ENCODE data around the gene MRM1. TPM values are rescaled to one million over a fixed set of nuclear protein-coding genes. Genes with fewer than 3 reads are reported as not detected.

The MRM1 gene
- total RNA-seq, 4 donors from 2014 or later, result 8.8 to 13.9 (median 10.8) TPM

DNA sequence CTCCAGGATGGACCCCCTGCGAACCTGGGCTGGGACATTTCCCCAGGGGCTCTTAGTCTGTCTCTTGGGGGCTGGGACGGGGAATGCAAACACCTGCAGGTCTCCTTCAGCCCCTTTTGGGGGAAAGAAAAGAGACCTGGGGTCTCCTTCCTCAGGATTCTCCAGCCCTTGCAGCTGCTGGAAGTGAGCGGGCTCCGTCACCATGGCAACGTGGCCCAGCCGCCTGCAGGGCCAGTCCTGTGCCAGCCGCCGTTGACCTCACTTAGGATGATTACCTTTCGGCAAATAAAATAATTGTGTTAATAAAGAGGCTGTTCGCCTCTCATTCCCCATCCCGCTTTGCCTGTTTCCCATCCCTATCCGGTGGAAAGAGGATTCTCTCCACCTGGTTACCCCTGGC, 25.7 kb downstream of the MRM1 start:
- in situ Hi-C loops (cut with MboI; ENCODE audit: low sequenced_read_pairs in 4 of 4), result loop anchor here in 3 of 4 donors (5.0 to 25.0 kb wide), 4 partner anchors 310 to 610 kb away; partner anchors contain the start of genes AATF (in 1 of the 3) and LHX1 (in 1 of the 3)
- intact Hi-C loops (cut with DNase I; ENCODE audit: low total_unique reads), result loop anchor here (5.0 kb wide), 1 partner anchor 770 kb away; no protein-coding TSS in a partner anchor

DNA sequence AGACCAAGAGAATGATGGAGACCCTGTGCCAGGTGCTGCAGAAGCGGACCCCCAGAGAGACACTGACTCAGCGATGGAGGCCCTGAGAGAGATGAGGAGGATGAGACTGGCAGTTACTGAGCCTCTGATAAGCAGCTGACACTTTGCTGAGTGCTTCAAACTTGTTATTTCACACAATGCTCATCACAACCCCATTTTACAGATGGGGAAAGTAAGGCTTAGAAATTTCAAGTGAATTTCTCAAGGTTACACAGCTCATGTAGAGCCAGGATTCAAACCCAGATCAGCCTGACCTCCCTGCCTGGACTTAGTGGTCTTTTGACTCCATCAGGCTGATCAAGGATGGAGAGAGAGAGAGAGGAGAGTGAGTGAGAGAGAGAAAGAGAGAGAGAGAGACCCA, 27.2 kb downstream of the MRM1 start:
- in situ Hi-C loops (cut with MboI; ENCODE audit: low sequenced_read_pairs in 4 of 4), result loop anchor here in 3 of 4 donors (5.0 to 25.0 kb wide), 4 partner anchors 309 to 609 kb away; partner anchors contain the start of genes AATF (in 1 of the 3) and LHX1 (in 1 of the 3)
- H3K27me3 ChIP-seq, result peaks cover 0 to 5% (median 0%) of the 10 kb centered on the region in 3 donors
- peaks cover 0 to 2% of the 10 kb centered on the region in 2 donors for H3K4me1 ChIP-seq

More for the DNA sequence above, 25.7 kb downstream of the MRM1 start:
- H3K27ac ChIP-seq, result no peak overlapping the region
- no peak overlapping the region for H3K4me3 ChIP-seq
- peaks cover 0 to 2% of the 10 kb centered on the region in 2 donors for H3K4me1 ChIP-seq
- H3K27me3 ChIP-seq, result peaks cover 0 to 2% (median 0%) of the 10 kb centered on the region in 3 donors
- DNase-seq (no peak), ATAC-seq (no peak)
- H3K9me3 ChIP-seq, result no peaks in the 10 kb centered on the region
- no peaks in the 10 kb centered on the region for H3K36me3 ChIP-seq
- TF ChIP-seq, protein P1, sequence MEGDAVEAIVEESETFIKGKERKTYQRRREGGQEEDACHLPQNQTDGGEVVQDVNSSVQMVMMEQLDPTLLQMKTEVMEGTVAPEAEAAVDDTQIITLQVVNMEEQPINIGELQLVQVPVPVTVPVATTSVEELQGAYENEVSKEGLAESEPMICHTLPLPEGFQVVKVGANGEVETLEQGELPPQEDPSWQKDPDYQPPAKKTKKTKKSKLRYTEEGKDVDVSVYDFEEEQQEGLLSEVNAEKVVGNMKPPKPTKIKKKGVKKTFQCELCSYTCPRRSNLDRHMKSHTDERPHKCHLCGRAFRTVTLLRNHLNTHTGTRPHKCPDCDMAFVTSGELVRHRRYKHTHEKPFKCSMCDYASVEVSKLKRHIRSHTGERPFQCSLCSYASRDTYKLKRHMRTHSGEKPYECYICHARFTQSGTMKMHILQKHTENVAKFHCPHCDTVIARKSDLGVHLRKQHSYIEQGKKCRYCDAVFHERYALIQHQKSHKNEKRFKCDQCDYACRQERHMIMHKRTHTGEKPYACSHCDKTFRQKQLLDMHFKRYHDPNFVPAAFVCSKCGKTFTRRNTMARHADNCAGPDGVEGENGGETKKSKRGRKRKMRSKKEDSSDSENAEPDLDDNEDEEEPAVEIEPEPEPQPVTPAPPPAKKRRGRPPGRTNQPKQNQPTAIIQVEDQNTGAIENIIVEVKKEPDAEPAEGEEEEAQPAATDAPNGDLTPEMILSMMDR (IDR thresholded peaks at IDR 0.05 in 4 of 5, conservative IDR thresholded peaks at IDR 0.05 in 1 of 5), result no peak
- TF ChIP-seq POLR2A (IDR thresholded peaks at IDR 0.05), result no peak

DNA sequence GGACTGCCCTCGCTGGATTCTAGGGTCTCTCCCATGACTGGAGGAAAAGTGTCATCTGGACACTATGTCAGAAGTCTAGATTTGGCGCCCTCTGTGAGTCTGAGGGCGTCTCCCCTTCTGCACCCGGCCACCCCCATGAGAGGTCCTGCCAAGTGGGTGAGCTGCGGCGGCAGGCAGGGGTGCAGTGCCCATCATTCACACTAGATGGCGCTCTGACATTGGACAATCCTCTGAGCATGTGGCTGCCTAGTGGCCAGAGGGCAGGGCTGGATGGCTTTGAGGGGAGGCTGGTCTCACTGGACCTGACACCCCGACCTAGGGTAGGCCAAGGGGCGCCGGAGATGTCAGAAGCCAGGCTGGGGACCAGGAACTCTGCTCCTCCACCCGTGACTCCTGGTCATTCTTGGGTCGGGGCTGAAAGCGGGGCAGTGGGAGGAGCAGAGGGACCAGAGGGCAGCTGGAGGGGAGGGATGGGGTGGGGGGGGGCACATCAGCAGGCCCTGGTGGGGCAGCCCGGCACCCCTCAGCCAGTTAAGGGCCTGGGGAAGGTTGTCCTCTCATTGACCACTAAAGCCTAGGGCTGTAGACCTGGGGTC, 28.0 kb downstream of the MRM1 start:
- TF ChIP-seq POLR2A (IDR thresholded peaks at IDR 0.05), result no peak
- TF ChIP-seq, protein P1 (IDR thresholded peaks at IDR 0.05 in 4 of 5, conservative IDR thresholded peaks at IDR 0.05 in 1 of 5), result peak; percentile 86 to 98 (median 92)
- peak; percentile 85 to 87 for ATAC-seq
- Histone ChIP-seq H3K27me3 (peaks cover 0 to 8% (median 0%) of the 10 kb centered on the region in 3 donors), H3K9me3 (no peaks in the 10 kb centered on the region), H3K36me3 (no peaks in the 10 kb centered on the region), H3K4me1 (peaks cover 0 to 2% of the 10 kb centered on the region in 2 donors), H3K4me3 (no peak overlapping the region), H3K27ac (no peak overlapping the region)
- peak; percentile 41 to 60 for DNase-seq
- intact Hi-C loops (cut with DNase I; ENCODE audit: low total_unique reads), result loop anchor here (2.0 to 5.0 kb wide), 2 partner anchors 417 to 768 kb away; no protein-coding TSS in a partner anchor
- in situ Hi-C loops (cut with MboI; ENCODE audit: low sequenced_read_pairs in 4 of 4), result loop anchor here in 3 of 4 donors (5.0 to 25.0 kb wide), 4 partner anchors 308 to 608 kb away; partner anchors contain the start of genes AATF (in 1 of the 3) and LHX1 (in 1 of the 3)

More for the DNA sequence above, 27.2 kb downstream of the MRM1 start:
- no peak for DNase-seq
- no peaks in the 10 kb centered on the region for H3K36me3 ChIP-seq
- H3K27ac ChIP-seq, result no peak overlapping the region
- TF ChIP-seq, protein P1 (IDR thresholded peaks at IDR 0.05 in 4 of 5, conservative IDR thresholded peaks at IDR 0.05 in 1 of 5), result no peak
- TF ChIP-seq POLR2A (IDR thresholded peaks at IDR 0.05), result no peak
- H3K9me3 ChIP-seq, result no peaks in the 10 kb centered on the region
- no peak overlapping the region for H3K4me3 ChIP-seq
- intact Hi-C loops (cut with DNase I; ENCODE audit: low total_unique reads), result loop anchor here (2.0 to 5.0 kb wide), 2 partner anchors 418 to 769 kb away; no protein-coding TSS in a partner anchor
- no peak for ATAC-seq

DNA sequence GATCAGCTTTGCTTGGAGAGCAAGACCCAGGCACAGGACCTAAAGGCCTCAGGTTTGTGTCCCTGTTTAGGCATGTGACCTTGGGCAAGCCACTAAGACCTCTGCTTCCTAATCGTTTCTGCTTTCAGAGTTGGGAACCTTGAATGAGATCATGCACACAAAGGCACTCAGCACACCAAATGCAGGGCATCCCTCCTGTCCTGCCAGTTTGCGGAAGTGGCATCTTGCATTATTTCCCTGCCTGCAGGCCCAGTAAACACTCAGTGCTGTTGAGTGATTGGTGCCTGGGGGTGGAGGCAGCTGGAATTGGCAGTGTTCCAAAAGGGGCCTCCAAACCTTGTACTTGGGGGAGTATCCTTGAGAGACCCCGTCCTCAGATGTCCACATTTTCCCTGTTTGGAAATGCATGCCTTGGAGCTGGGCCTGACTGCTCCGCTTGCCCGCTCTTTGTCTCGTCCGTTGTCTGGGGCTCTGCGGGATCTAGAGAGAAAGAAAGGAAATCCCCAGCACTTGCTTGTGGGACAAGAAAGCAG, 28.7 kb downstream of the MRM1 start:
- intact Hi-C loops (cut with DNase I; ENCODE audit: low total_unique reads) (loop anchor here (2.0 to 5.0 kb wide), 2 partner anchors 417 to 767 kb away; no protein-coding TSS in a partner anchor), in situ Hi-C loops (cut with MboI; ENCODE audit: low sequenced_read_pairs in 4 of 4) (loop anchor here in 3 of 4 donors (5.0 to 25.0 kb wide), 6 partner anchors 307 to 615 kb away; partner anchors contain the start of genes AATF (in 1 of the 3) and LHX1 (in 1 of the 3))
- H3K4me1 ChIP-seq, result peaks cover 0 to 2% of the 10 kb centered on the region in 2 donors
- peaks cover 0 to 9% (median 0%) of the 10 kb centered on the region in 3 donors for H3K27me3 ChIP-seq
- no peak for TF ChIP-seq POLR2A (IDR thresholded peaks at IDR 0.05)
- no peaks in the 10 kb centered on the region for H3K9me3 ChIP-seq
- H3K27ac ChIP-seq, result no peak overlapping the region
- no peak overlapping the region for H3K4me3 ChIP-seq
- H3K36me3 ChIP-seq, result no peaks in the 10 kb centered on the region
- DNase-seq, result no peak
- no peak for ATAC-seq

DNA sequence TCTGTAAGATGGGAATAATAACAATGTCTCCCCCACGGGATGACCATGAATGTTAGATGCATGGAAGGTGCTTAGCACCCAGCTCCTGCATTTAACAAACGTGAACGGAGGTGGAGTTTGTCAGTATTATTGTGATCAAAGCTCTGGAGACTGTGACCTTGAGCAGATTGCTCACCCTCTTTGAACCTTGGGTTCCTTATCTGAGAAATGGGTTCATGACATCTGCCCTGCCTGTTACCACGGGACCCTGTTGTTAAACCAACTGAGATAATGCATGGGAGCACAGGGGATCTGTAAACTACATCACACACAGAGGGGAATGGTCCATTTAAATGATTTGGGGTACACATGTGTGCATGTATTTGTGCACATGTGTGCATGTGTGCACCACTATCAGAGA, 29.6 kb downstream of the MRM1 start:
- H3K4me1 ChIP-seq, result peaks cover 0 to 2% of the 10 kb centered on the region in 2 donors
- in situ Hi-C loops (cut with MboI; ENCODE audit: low sequenced_read_pairs in 4 of 4), result loop anchor here in 3 of 4 donors (10.0 to 25.0 kb wide), 4 partner anchors 306 to 614 kb away; partner anchors contain the start of genes AATF (in 1 of the 3) and LHX1 (in 1 of the 3)
- no peaks in the 10 kb centered on the region for H3K36me3 ChIP-seq
- ATAC-seq (no peak), DNase-seq (no peak)
- H3K9me3 ChIP-seq, result no peaks in the 10 kb centered on the region
- H3K27ac ChIP-seq, result no peak overlapping the region
- H3K27me3 ChIP-seq, result peaks cover 0 to 11% (median 0%) of the 10 kb centered on the region in 3 donors
- TF ChIP-seq POLR2A (IDR thresholded peaks at IDR 0.05), result no peak
- TF ChIP-seq, protein P1 (IDR thresholded peaks at IDR 0.05 in 4 of 5, conservative IDR thresholded peaks at IDR 0.05 in 1 of 5), result no peak
- intact Hi-C loops (cut with DNase I; ENCODE audit: low total_unique reads), result no loop called here
- no peak overlapping the region for H3K4me3 ChIP-seq

Data from gastrocnemius medialis (tissue), 4 donors.